Common myeloid progenitor, CD34-positive (primary cell): ENCODE measurements around the gene GPC5.

Experiments
- CTCF ChIA-PET: fragments of 350-600 bp; sonication (Branson Sonifier 250); formaldehyde crosslinking; loops from one replicate; lab custom pipeline; 2021; ENCODE audit warnings: antibody characterized with exemption; lab: Charles Lee
- POLR2A ChIA-PET: fragments of 350-600 bp; sonication (Branson Sonifier 250); formaldehyde crosslinking; loops from one replicate; lab custom pipeline; 2021; ENCODE audit warnings: antibody characterized with exemption; lab: Charles Lee
- DNase-seq, 3 donors: peaks; one replicate each; pipeline versions ENCODE4 v3.0.0 to v3.0.0-alpha.2; 2013
- H3K27ac ChIP-seq, 2 experiments: 1 replicate in 1 of 2; 2 replicates in 1 of 2; pipeline ENCODE4 v1.7.0; 2013; ENCODE audit warnings: inconsistent platforms in 2 of 2, low read length in 2 of 2, mild to moderate bottlenecking in 2 of 2, low read depth in 1 of 2, moderate library complexity in 1 of 2; ENCODE audit not compliant: severe bottlenecking in 2 of 2, insufficient read depth in 1 of 2, poor library complexity in 1 of 2
- H3K27me3 ChIP-seq, 5 experiments: replicated peaks in 2 of 5; 1 replicate in 3 of 5; 2 replicates in 2 of 5; pipeline versions ENCODE4 v1.6.1 to v1.7.0; 2013; ENCODE audit warnings: low read length in 4 of 5, mild to moderate bottlenecking in 2 of 5, moderate library complexity in 2 of 5, inconsistent platforms in 1 of 5; ENCODE audit not compliant: insufficient read depth in 5 of 5, control insufficient read depth in 4 of 5
- H3K36me3 ChIP-seq, 4 experiments: 1 replicate in 2 of 4; 2 replicates in 2 of 4; pipeline versions ENCODE4 v1.6.1 to v1.7.0; 2013; ENCODE audit warnings: low read length in 3 of 4, control low read depth in 1 of 4, mild to moderate bottlenecking in 1 of 4; ENCODE audit not compliant: control insufficient read depth in 4 of 4, insufficient read depth in 4 of 4
- H3K4me1 ChIP-seq, 4 experiments: 1 replicate in 3 of 4; 2 replicates in 1 of 4; pipeline versions ENCODE4 v1.6.1 to v1.7.1; 2013; ENCODE audit warnings: low read length in 3 of 4, mild to moderate bottlenecking in 3 of 4, control low read depth in 1 of 4, inconsistent platforms in 1 of 4, moderate library complexity in 1 of 4; ENCODE audit not compliant: control insufficient read depth in 4 of 4, insufficient read depth in 4 of 4; ENCODE audit errors: control extremely low read depth in 1 of 4
- H3K4me3 ChIP-seq, 7 experiments: 1 replicate in 4 of 7; 2 replicates in 3 of 7; pipeline versions ENCODE4 v1.5.1 to v1.7.0; 2013; ENCODE audit warnings: mild to moderate bottlenecking in 7 of 7, low read length in 6 of 7, moderate library complexity in 6 of 7, inconsistent platforms in 2 of 7, low read depth in 2 of 7, control low read depth in 1 of 7; ENCODE audit not compliant: insufficient read depth in 4 of 7, control insufficient read depth in 1 of 7; ENCODE audit errors: extremely low read depth in 1 of 7
- H3K9me3 ChIP-seq, 5 experiments: 1 replicate in 4 of 5; 2 replicates in 1 of 5; pipeline versions ENCODE4 v1.6.1 to v1.7.1; 2013; ENCODE audit warnings: low read length in 4 of 5, mild to moderate bottlenecking in 2 of 5, inconsistent platforms in 1 of 5, low read depth in 1 of 5, moderate library complexity in 1 of 5; ENCODE audit not compliant: control insufficient read depth in 4 of 5, insufficient read depth in 2 of 5; ENCODE audit errors: control extremely low read depth in 1 of 5
- WGBS: methylation state at CpG from one replicate; pipeline ENCODE4 v1.1.5; 2013; ENCODE audit not compliant: insufficient coverage; 5-methylcytosine and 5-hydroxymethylcytosine counted together

Gene GPC5

DNA sequence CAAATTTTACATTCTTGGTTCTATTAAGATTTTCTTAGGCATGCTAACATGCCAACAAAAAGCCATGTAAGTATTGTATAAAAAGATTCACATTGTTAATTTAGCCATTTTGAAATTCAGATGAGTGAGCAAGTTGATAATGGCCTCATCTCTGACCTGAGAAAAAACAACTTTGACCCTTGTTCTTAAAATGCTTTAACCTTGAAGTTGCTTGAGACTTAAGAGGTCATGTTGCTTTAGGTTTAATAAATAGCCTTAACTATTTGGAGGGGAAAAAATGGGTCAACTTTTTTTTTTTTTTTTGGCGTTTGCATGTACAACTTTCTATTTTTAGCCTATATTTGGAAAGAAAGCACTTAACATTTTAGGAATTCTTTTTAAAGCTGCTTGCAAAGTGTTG is 44.9 kb upstream of the GPC5 start:
- Histone ChIP-seq H3K9me3 (no peaks in the 10 kb centered on the region), H3K27me3 (no peaks in the 10 kb centered on the region), H3K4me1 (peaks cover 20 to 44% (median 30%) of the 10 kb centered on the region in 4 experiments), H3K4me3 (no peak overlapping the region), H3K27ac (no peak overlapping the region), H3K36me3 (peaks cover 30 to 85% (median 51%) of the 10 kb centered on the region in 4 experiments)
- POLR2A ChIA-PET = no interaction called here
- WGBS = no CpG with 5 or more reads among the region's 1 CpG
- CTCF ChIA-PET = interaction anchor here (0.7 to 1.1 kb wide), 2 partner anchors 11 to 68 kb away, joined by 3 read pairs; no protein-coding TSS in a partner anchor
- DNase-seq = no peak

DNA sequence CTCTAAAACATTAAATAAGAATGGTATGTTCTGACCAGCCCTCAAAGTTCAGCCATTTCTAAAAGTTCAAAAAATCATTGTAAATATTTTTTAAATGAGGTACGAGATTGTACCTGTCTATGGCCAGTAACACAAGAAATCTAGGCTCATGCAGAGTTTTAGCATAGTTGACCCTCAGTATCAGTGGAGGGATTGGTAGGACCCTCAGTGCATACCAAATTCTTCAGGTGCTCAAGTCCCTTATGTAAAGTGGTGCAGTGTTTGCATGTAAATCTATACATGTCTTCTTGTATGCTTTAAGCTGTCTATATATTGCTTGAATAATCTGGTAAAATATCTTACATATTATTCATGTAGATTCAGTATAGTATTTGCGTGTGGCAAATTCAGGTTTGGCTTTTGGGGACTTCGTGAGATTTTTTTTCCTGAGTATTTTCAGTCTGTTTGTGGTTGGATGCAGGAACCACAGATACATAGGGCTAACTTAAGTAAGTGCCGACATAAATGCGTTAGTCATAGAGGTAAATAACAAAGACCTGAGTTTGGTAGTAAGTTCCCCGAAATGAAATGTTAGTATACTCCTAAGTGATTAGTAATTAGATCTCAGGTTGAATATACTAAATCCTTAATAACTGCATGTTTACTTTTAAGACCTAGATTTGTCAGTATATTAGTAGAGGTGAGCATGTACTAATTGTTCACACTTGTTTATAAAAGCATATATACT is 43.2 kb upstream of the GPC5 start:
- ChIA-PET POLR2A (no interaction called here), CTCF (interaction anchor here (1.5 kb wide), 1 partner anchor 20 kb away, joined by 3 read pairs; no protein-coding TSS in a partner anchor)
- Histone ChIP-seq H3K4me1 (peaks cover 9 to 38% (median 24%) of the 10 kb centered on the region in 4 experiments), H3K27me3 (no peaks in the 10 kb centered on the region), H3K4me3 (no peak overlapping the region), H3K36me3 (peaks cover 30 to 75% (median 50%) of the 10 kb centered on the region in 4 experiments), H3K9me3 (no peaks in the 10 kb centered on the region), H3K27ac (no peak overlapping the region)
- 83% methylated on average over 3 of the region's 6 CpGs for WGBS
- DNase-seq = no peak

DNA sequence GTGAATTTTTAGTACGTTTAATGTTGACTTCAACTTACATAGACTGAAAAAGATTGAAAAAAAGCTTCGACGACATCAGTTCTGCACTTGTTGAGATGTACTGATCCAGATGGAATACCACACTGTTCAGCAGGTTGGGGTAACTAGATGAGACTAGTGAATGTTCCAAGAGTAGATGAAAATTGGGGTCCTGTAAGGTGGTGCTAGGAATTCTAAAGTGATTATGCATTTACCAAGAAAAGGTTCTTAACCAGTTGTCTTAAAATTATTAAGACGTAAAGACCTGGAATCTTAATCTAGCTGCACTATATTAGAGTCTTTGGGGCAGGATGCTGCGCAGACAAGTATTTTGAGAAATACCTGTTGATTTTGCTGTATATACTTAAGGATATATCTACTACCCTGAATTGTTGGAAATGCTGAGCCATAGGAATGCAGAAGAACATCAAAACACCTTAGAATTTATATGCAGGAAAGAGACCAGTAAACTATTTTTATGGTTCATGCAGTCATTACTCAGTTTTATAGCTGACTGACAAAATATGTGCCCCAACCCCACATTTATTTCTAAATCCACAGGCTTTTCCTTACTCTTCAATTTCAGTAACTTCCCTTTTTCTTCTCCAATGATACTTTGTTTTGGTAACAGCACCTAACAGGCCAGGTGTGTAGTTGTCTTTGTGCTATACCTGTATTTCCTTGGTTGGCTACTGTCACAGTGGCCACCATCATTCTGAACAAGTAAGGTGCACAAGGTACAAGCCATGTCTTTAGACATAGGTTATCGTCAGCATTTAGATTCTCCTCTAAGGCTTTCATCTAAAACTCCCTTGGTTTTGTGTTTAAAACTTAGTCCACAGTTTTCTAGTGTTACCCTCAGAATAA is 42.4 kb upstream of the GPC5 start:
- ChIA-PET POLR2A (no interaction called here), CTCF (interaction anchor here (1.0 to 1.5 kb wide), 2 partner anchors 19 kb away, joined by 3 read pairs; no protein-coding TSS in a partner anchor)
- H3K36me3 ChIP-seq = peaks cover 24 to 67% (median 42%) of the 10 kb centered on the region in 4 experiments

DNA sequence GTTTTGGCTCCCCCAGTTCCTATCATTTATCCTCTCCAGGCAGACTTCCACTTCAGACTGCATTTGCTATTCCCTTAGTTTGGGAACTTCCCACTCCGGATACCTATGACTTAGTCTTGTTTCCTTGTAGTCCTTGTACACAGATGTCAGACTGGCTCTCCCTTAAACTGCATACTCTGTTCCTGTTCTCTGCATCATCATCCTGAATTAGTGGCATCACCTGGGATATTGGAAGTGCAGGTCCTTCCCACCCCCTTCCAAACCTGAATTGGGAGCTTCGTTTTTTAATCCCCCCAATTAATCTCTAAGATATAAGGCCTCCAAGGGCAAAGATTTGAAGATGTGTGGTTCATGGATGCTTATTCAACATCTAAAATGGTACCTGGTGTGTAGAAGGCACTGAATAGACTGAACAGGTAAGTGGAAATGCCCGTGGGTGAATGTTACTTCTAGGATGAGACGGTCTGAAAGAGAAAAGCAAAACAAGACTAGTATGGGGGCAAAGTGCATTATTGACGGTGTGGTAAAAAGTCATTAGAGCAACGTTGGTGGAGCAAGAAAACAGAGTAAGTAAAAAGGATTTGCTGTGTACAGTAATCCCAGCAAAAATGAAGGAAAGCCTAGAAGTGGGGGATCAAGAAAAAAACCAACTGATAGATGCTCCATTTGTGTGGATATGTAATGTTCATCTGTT is 41.4 kb upstream of the GPC5 start:
- CTCF ChIA-PET = interaction anchor here (1.0 kb wide), 1 partner anchor 18 kb away, joined by 3 read pairs; no protein-coding TSS in a partner anchor
- peaks cover 2 to 20% (median 10%) of the 10 kb centered on the region in 4 experiments for H3K4me1 ChIP-seq
- no peaks in the 10 kb centered on the region for H3K27me3 ChIP-seq
- DNase-seq = no peak
- H3K9me3 ChIP-seq = no peaks in the 10 kb centered on the region
- no peak overlapping the region for H3K4me3 ChIP-seq
- POLR2A ChIA-PET = no interaction called here
- WGBS = 91% methylated on average over 5 of the region's 6 CpGs
- H3K27ac ChIP-seq = peak overlapping the region in 1 of 2 experiments; percentile 17
- H3K36me3 ChIP-seq = peaks cover 23 to 57% (median 35%) of the 10 kb centered on the region in 4 experiments

More for the DNA sequence above, 42.4 kb upstream of the GPC5 start:
- 100% methylated on average over 3 of the region's 6 CpGs for WGBS
- no peak overlapping the region for H3K4me3 ChIP-seq
- H3K27ac ChIP-seq = peak overlapping the region in 1 of 2 experiments; percentile 21
- H3K9me3 ChIP-seq = no peaks in the 10 kb centered on the region
- DNase-seq = no peak
- H3K4me1 ChIP-seq = peaks cover 4 to 30% (median 16%) of the 10 kb centered on the region in 4 experiments
- H3K27me3 ChIP-seq = no peaks in the 10 kb centered on the region

DNA sequence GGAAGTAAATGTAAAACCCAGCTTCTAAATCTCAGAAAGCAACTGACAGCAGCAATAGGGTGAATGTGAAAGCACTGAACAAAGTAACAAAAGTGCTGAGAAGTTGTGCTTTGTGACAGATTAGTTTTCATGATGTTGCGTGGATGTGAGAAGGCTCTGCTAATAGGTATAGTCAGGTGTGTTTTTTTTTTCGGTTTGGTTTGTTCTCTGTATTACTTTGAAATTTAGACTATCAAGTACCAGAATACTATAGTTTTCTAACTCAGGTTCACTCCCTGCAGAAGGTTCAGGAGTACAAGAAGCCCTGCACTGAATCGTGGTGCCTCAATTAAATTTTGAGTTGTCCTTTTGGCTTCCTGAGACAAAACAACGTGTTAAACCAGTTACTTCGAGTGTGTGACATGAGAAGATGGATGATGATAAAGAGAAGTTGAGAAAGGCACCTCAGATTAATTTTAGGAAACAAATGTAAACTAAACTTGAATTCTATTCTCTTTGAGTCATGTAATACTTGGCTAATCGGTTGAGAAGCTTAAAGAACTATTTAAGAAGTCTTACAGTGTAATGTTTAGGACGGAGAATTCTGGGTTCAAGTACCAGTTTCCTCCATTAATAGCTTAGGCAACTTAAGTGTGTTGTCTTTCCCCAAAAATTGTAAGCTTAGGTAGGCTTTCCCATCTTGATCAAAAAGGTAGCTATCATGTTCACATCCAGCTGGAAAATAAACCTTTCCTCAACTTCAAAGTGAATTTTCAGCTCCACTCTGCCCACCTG is 40.6 kb upstream of the GPC5 start:
- Histone ChIP-seq H3K36me3 (peaks cover 17 to 50% (median 32%) of the 10 kb centered on the region in 4 experiments), H3K9me3 (no peaks in the 10 kb centered on the region), H3K4me1 (peaks cover 2 to 17% (median 9%) of the 10 kb centered on the region in 4 experiments), H3K27ac (no peak overlapping the region), H3K27me3 (no peaks in the 10 kb centered on the region), H3K4me3 (no peak overlapping the region)
- no peak for DNase-seq
- 54% methylated on average over 4 of the region's 7 CpGs for WGBS
- ChIA-PET POLR2A (no interaction called here), CTCF (interaction anchor here (1.0 to 1.7 kb wide), 2 partner anchors 17 to 23 kb away, joined by 3 to 4 read pairs; no protein-coding TSS in a partner anchor)

DNA sequence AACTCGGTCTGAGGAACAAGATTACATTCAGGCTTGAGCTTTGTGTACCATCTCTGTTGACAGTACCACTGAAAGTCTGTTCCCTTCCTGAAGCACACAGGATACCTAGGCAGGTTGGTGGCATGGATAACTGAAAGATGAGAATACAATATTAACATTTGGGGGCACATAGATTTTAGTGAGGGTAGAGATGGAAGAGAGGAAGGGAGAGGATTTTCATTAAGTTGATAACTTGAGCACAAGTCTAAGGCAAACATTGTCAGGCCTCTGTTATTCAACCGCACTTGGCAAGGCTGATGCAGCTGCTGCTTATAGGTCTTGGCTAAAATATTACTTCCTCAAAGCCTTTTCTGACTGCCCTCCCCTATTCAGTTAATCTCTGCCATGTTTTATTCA is 40.0 kb upstream of the GPC5 start:
- no peak overlapping the region for H3K27ac ChIP-seq
- peaks cover 2 to 16% (median 7%) of the 10 kb centered on the region in 4 experiments for H3K4me1 ChIP-seq
- whole genome bisulfite sequencing = 42% methylated on average over 2 of the region's 2 CpGs
- no peaks in the 10 kb centered on the region for H3K27me3 ChIP-seq
- ChIA-PET CTCF (interaction anchor here (0.9 to 1.7 kb wide), 2 partner anchors 9 to 22 kb away, joined by 4 to 5 read pairs; no protein-coding TSS in a partner anchor), POLR2A (no interaction called here)
- H3K9me3 ChIP-seq = no peaks in the 10 kb centered on the region
- peak; percentile 17 to 80 (median 71) for DNase-seq
- peaks cover 14 to 45% (median 29%) of the 10 kb centered on the region in 4 experiments for H3K36me3 ChIP-seq
- no peak overlapping the region for H3K4me3 ChIP-seq
